Left colon (tissue), 2 donors: Measurements from ENCODE around the gene CDH23. TPM values are rescaled to one million over a fixed set of nuclear protein-coding genes. Genes with fewer than 3 reads are reported as not detected.

ENCODE experiments used
- ATAC-seq: fragments of 200-7000 bp; cut with Tn5 transposase; one replicate; pipeline ENCODE4 v1.9.1; 2020; ENCODE audit warnings: mild to moderate bottlenecking, moderate library complexity
- DNase-seq, 2 donors: peaks; one replicate each; pipeline ENCODE4 v3.0.0-alpha.2; 2020
- intact Hi-C, 2 donors: fragments of 100-400 bp; cut with DNase I in 1 of 2; cut with micrococcal nuclease in 1 of 2; formaldehyde crosslinking; loops; one replicate each; pipeline versions ENCODE4 v1.11.2 to v1.14.0; 2022; cut with DNase I, micrococcal nuclease
- total RNA-seq, 2 donors: library from RNA; stranded (reverse); fragmentation: NEBNext Ultra II Directional; extraction: Animal tissue kit (Norgen Biotek cat#: 25700); gene quantifications; one replicate each; pipeline ENCODE4 v1.2.1, GENCODE V29; 2021
- donor health status: DM: no; HTN: no; CAD: no.
- donor health status: DM: yes; HTN: yes; CAD: no.

The CDH23 gene
- total RNA-seq, 2 donors from 2014 or later = 2.2 to 2.5 TPM

DNA sequence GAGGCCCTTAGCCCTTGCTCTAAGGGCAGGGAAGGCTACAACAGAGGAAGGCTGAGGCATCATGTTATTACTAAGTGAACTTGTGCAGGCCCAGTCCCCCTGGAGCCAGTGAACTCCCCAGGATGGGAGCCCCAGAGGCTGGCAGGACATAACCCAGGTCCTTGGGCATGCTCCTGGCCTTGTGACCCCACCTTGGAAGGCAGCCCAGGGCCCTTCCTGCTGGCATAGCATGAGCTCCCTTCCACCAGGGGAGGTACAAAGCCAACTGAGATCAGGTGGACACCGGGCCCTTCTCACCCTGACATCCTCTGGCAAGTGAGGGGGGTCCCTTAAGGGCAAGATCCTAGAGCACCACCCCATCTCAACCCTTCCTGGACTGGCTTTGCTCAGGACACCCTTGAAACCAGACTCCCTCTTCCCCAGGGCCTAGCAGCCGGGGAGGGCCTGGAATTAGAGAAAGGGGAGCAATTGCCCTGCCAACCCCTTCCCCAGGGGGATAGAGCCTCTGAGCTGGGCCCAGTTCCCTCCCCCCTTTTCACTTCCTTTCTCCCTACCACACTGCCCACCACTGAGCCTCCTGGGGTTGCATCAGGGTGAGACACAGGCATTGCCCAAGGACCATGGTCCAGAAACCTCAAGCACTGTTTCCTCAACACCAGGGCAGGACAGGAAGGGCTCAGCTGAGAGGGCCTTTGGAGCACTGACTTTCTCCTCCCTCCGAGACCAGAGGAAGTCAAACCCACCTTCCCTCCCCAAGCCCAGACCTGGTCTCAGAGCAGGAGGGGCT is 378.4 kb downstream of the CDH23 start:
- intact Hi-C loops = loop anchor here in 1 of 2 donors (10.0 kb wide), 1 partner anchor 60 kb away; the partner anchor contains the start of gene C10orf105
- no peak for DNase-seq
- no peak for ATAC-seq

GRCh38 chr10:71776481-71776925 is 379.8 kb downstream of the CDH23 start:
- intact Hi-C loops = loop anchor here in 1 of 2 donors (10.0 kb wide), 1 partner anchor 62 kb away; the partner anchor contains the start of gene C10orf105
- DNase-seq = no peak

GRCh38 chr10:71777213-71777985 is 380.7 kb downstream of the CDH23 start:
- intact Hi-C loops = loop anchor here in 1 of 2 donors (10.0 kb wide), 1 partner anchor 63 kb away; the partner anchor contains the start of gene C10orf105
- no peak for ATAC-seq
- no peak for DNase-seq

More at GRCh38 chr10:71776481-71776925, 379.8 kb downstream of the CDH23 start:
- ATAC-seq = peak; percentile 25

DNA sequence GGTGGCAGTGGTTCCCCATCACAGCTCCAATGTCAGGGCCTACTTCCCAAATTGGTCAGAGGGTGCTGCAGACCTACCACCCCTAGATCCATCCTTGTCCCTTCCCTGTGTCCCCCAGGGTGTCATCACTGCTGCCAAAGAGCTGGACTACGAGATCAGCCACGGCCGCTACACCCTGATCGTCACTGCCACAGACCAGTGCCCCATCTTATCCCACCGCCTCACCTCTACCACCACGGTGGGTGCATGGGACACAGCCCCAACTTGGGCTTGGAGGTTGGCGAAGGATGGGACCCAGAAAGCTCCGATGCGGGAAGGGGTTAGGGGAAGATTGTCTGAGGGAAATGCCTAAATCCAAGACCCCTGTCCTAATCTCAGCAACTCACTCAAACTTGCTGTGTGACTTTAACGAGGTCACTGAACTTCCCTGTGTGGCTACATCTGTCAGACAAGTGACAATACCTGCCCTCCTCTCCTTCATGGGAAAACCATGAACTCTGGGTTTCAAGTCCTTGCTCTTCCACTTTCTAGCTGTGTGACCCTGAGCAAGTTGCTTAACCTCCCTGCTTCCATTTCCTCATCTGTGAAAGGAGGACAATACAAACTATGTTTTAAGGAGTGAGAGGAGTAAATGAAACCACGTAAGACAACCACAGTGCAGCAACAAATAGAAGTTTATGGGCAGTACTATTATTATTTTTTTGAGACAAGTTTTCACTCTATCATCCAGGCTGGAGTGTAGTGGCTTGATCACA is 381.5 kb downstream of the CDH23 start:
- DNase-seq = no peak
- intact Hi-C loops = loop anchor here in 1 of 2 donors (10.0 kb wide), 1 partner anchor 63 kb away; the partner anchor contains the start of gene C10orf105
- no peak for ATAC-seq

- no peak for DNase-seq
- ATAC-seq = no peak
- intact Hi-C loops = loop anchor here in 1 of 2 donors (10.0 kb wide), 1 partner anchor 65 kb away; the partner anchor contains the start of gene C10orf105
Measured at GRCh38 chr10:71779641-71780040, 382.9 kb downstream of the CDH23 start.

- intact Hi-C loops = no loop called here
- DNase-seq = no peak
- no peak for ATAC-seq
Measured at GRCh38 chr10:71780156-71780555, 383.4 kb downstream of the CDH23 start.

GRCh38 chr10:71780719-71781118 is 384.0 kb downstream of the CDH23 start:
- intact Hi-C loops = no loop called here
- DNase-seq = no peak
- ATAC-seq = no peak

GRCh38 chr10:71782221-71782916 is 385.6 kb downstream of the CDH23 start:
- intact Hi-C loops = no loop called here
- no peak for ATAC-seq
- no peak for DNase-seq

- no peak for DNase-seq
- ATAC-seq = no peak
- intact Hi-C loops = no loop called here
Measured at GRCh38 chr10:71782917-71783490, 386.3 kb downstream of the CDH23 start.

GRCh38 chr10:71783917-71784678 is 387.4 kb downstream of the CDH23 start:
- DNase-seq = no peak
- no peak for ATAC-seq
- intact Hi-C loops = no loop called here

DNA sequence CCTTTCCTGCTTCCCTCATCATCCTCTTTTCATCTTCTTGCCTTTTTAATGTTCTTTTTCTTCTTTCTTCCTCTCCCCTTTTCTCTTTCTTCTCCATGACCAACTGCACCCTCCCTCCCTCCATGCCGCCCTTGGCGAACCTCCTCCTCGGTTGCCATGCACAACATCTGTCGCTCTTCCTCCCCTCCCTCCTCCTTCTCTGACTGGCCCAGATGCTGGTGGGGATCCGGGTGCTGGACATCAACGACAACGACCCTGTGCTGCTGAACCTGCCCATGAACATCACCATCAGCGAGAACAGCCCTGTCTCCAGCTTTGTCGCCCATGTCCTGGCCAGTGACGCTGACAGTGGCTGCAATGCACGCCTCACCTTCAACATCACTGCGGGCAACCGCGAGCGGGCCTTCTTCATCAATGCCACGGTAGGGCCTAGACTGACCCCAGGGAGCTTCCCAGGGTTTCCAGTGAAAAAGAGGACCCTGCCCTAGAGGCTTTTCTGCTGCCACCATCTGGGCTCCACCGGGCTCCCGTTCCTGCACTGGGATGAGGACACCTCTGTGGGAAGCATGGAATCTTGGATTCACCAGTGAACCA is 388.1 kb downstream of the CDH23 start:
- intact Hi-C loops = no loop called here
- ATAC-seq = no peak
- DNase-seq = no peak

DNA sequence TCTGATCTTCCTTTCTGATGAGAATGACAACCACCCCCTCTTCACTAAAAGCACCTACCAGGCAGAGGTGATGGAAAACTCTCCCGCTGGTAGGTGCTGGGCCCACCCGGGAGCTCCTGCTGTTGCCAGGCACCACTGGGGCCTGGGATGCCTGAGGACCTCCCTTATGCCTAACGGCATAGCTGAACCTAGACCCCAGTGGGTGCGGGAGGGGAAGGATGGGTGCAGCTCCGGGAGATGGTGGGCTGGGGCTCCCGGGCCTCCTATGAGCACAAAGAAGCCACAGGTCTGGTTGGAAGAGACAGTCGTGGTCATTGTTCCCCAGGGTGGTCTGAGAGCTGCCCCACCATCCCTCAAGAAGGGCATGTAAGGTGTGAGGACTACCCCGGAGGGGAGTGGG is 392.2 kb downstream of the CDH23 start:
- DNase-seq (no peak), ATAC-seq (no peak)
- intact Hi-C loops = no loop called here

GRCh38 chr10:71789871-71790270 is 393.2 kb downstream of the CDH23 start:
- ATAC-seq (no peak), DNase-seq (no peak)
- intact Hi-C loops = no loop called here

- intact Hi-C loops = no loop called here
- ATAC-seq (no peak), DNase-seq (no peak)
Measured at GRCh38 chr10:71790749-71791440, 394.2 kb downstream of the CDH23 start.

- intact Hi-C loops = no loop called here
- DNase-seq (no peak), ATAC-seq (peak; percentile 35)
Measured at GRCh38 chr10:71795248-71795647, 398.5 kb downstream of the CDH23 start.

- ATAC-seq (no peak), DNase-seq (no peak)
- intact Hi-C loops = no loop called here
Measured at GRCh38 chr10:71796749-71797405, 400.2 kb downstream of the CDH23 start.
